Spinal cord (tissue), 10 donors: ENCODE results near the gene L2HGDH. TPM values are rescaled to one million over a fixed set of nuclear protein-coding genes. Genes with fewer than 3 reads are reported as not detected.
"Not testable (repeated sequence)": the region's sequence is repeated elsewhere in the genome, so short reads cannot be mapped to it uniquely, and the experiment has no call there.

Source experiments
- DNase-seq, 6 donors: peaks; one replicate each; pipeline versions ENCODE4 v3.0.0 to v3.0.0-alpha.2; 2013 to 2015; ENCODE audit warnings: low spot score in 6 of 6, low read depth in 4 of 6
- H3K27ac ChIP-seq: one replicate; pipeline ENCODE4 v1.5.1; 2013; ENCODE audit warnings: low read depth, low read length, control low read depth
- H3K27me3 ChIP-seq: one replicate; pipeline ENCODE4 v1.6.1; 2013; ENCODE audit warnings: low read length; ENCODE audit not compliant: control insufficient read depth, insufficient read depth
- H3K36me3 ChIP-seq: one replicate; pipeline ENCODE4 v1.6.1; 2013; ENCODE audit warnings: low read length; ENCODE audit not compliant: control insufficient read depth, insufficient read depth
- H3K4me1 ChIP-seq: one replicate; pipeline ENCODE4 v1.6.1; 2013; ENCODE audit warnings: low read length; ENCODE audit not compliant: control insufficient read depth, insufficient read depth
- H3K4me3 ChIP-seq: one replicate; pipeline ENCODE4 v1.5.1; 2013; ENCODE audit warnings: low read depth, low read length, control low read depth
- H3K9me3 ChIP-seq: one replicate; pipeline ENCODE4 v1.6.1; 2013; ENCODE audit warnings: low read length; ENCODE audit not compliant: control insufficient read depth, insufficient read depth
- WGBS: methylation state at CpG from one replicate; pipeline ENCODE4 v1.1.5; 2013; ENCODE audit warnings: missing lambda C conversion rate; ENCODE audit not compliant: insufficient coverage; 5-methylcytosine and 5-hydroxymethylcytosine counted together
- polyA plus RNA-seq, 2 donors: library from polyadenylated mRNA; unstranded; fragments of 120-200 nt; gene quantifications; one replicate each; pipeline ENCODE4 v1.2.1, GENCODE V29; 2013; ENCODE audit not compliant: insufficient read length in 2 of 2
- total RNA-seq, 2 donors: library from RNA; depleted of rRNA in 1 of 2; stranded (reverse); fragments of 120-200 nt in 1 of 2; fragments of >200 nt in 1 of 2; gene quantifications; one replicate each; pipeline versions ENCODE4 v1.2.3 to v1.2.4, GENCODE V29; 2013 to 2014
- donor health status: healthy.

L2HGDH gene
- total and polyA plus RNA-seq, 4 donors = 7.9 to 11.8 (median 8.0) TPM

GRCh38 chr14:50331596-50331995, 19.6 kb upstream of the L2HGDH start:
- Histone ChIP-seq H3K36me3 (peaks cover 5% of the 10 kb centered on the region), H3K4me3 (no peak overlapping the region), H3K4me1 (peaks cover 17% of the 10 kb centered on the region), H3K9me3 (no peaks in the 10 kb centered on the region), H3K27me3 (no peaks in the 10 kb centered on the region), H3K27ac (no peak overlapping the region)
- no peak for DNase-seq

- WGBS = 14% methylated on average over 5 of the region's 9 CpGs
- Histone ChIP-seq H3K4me3 (peak overlapping the region; percentile 24), H3K9me3 (no peaks in the 10 kb centered on the region), H3K27ac (peak overlapping the region; percentile 78), H3K27me3 (no peaks in the 10 kb centered on the region), H3K4me1 (no peaks in the 10 kb centered on the region), H3K36me3 (peaks cover 12% of the 10 kb centered on the region)
- DNase-seq = peak in 4 of 6 donors; percentile 59 to 94 (median 81)
Observed at GRCh38 chr14:50321009-50321660, 9.1 kb upstream of the L2HGDH start.

GRCh38 chr14:50320283-50320682, 8.3 kb upstream of the L2HGDH start:
- H3K4me3 ChIP-seq = no peak overlapping the region
- no peak for DNase-seq
- no peaks in the 10 kb centered on the region for H3K27me3 ChIP-seq
- no peaks in the 10 kb centered on the region for H3K4me1 ChIP-seq
- 86% methylated on average over 8 of the region's 8 CpGs for WGBS
- no peaks in the 10 kb centered on the region for H3K9me3 ChIP-seq
- H3K36me3 ChIP-seq = peaks cover 12% of the 10 kb centered on the region
- H3K27ac ChIP-seq = no peak overlapping the region

DNA sequence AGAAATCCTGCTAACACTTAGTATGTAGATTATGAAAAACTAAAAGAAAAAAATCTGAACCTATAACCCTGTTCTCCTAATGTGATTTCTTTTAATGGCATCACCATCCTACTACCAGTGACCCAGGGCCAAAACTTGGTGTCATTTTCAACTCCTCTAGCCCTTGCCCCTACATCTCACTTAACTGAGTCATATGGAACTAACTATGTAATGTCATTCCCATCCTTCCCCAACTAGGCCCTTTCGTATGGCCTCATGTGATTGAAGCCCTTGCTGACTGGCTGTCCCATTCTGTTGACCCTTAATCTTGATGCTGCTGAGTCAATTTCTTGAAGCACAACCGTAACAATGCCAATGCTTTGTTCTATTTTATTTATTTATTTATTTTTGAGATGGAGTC, 7.7 kb upstream of the L2HGDH start:
- no peak overlapping the region for H3K4me3 ChIP-seq
- H3K27me3 ChIP-seq = no peaks in the 10 kb centered on the region
- no peaks in the 10 kb centered on the region for H3K9me3 ChIP-seq
- no peak for DNase-seq
- H3K36me3 ChIP-seq = peaks cover 12% of the 10 kb centered on the region
- WGBS = 100% methylated on average over 1 of the region's 2 CpGs
- no peaks in the 10 kb centered on the region for H3K4me1 ChIP-seq
- no peak overlapping the region for H3K27ac ChIP-seq

DNA sequence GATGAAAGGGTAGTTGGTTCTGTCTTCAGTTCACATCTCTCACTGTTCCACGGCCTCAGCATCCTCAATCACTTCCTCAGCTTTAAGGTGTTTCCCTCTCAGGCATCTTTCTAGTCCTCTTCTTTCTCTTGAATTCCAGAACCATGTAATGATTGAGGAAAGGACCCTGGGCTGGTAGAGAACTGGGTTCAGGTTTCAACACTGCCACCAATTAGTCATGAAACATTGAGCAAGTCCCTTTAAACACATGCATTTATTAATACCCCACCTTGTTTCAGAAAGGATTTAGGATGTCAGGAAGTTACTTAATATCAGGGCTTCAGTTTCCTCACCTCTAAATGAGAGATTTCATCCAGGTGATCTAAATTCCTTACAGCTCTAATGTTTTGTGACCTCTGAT, 7.3 kb upstream of the L2HGDH start:
- WGBS = no CpG with 5 or more reads among the region's 1 CpG
- Histone ChIP-seq H3K9me3 (no peaks in the 10 kb centered on the region), H3K36me3 (peaks cover 10% of the 10 kb centered on the region), H3K27ac (no peak overlapping the region), H3K27me3 (no peaks in the 10 kb centered on the region), H3K4me1 (no peaks in the 10 kb centered on the region), H3K4me3 (no peak overlapping the region)
- DNase-seq = no peak

DNA sequence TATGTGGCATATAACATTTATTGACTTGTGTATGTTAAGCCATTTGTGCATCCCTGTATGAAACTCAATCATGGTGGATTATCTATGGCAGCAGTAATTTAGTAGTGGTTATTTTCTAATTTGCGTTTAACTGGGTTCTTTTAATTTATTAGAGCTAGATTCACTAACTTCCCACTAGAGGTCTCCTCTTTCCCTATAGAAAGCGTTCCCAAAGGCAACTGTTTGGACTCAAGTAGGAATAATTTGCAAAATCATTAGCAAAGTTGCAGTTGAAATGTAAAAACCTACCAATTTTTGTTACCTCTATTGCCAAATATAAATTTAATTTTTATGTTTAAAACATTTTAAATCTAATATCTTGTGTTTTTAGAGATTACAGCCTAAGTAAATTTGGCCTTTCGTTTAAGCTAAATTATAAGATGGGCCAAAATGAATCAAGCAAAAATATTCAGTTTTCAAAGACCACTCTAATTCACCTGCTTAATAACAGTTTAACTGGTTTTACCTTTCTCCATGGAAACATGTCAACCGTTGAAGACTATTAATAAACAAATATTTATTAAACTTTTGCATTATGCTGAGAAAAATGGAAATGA, 6.1 kb upstream of the L2HGDH start:
- Histone ChIP-seq H3K9me3 (no peaks in the 10 kb centered on the region), H3K4me3 (no peak overlapping the region), H3K36me3 (peaks cover 6% of the 10 kb centered on the region), H3K27ac (no peak overlapping the region), H3K4me1 (no peaks in the 10 kb centered on the region), H3K27me3 (no peaks in the 10 kb centered on the region)
- WGBS = no CpG with 5 or more reads among the region's 4 CpGs
- peak in 2 of 6 donors; percentile 65 to 79 for DNase-seq

- not testable (repeated sequence) for H3K27ac ChIP-seq, H3K9me3 ChIP-seq, H3K4me1 ChIP-seq, H3K4me3 ChIP-seq, H3K27me3 ChIP-seq, H3K36me3 ChIP-seq, DNase-seq
- 100% methylated on average over 1 of the region's 3 CpGs for WGBS
Observed at GRCh38 chr14:50314098-50314497, 2.1 kb upstream of the L2HGDH start.

- Histone ChIP-seq H3K27ac (peak overlapping the region; percentile 97), H3K4me3 (peak overlapping the region; percentile 92), H3K27me3 (no peaks in the 10 kb centered on the region), H3K9me3 (no peaks in the 10 kb centered on the region), H3K36me3 (peaks cover 8% of the 10 kb centered on the region), H3K4me1 (peaks cover 10% of the 10 kb centered on the region)
- peak in 1 of 6 donors; percentile 33 for DNase-seq
- WGBS = under 1% methylated on average over 17 of the region's 18 CpGs
Observed at GRCh38 chr14:50312734-50313054, 665 bp upstream of the L2HGDH start.

DNA sequence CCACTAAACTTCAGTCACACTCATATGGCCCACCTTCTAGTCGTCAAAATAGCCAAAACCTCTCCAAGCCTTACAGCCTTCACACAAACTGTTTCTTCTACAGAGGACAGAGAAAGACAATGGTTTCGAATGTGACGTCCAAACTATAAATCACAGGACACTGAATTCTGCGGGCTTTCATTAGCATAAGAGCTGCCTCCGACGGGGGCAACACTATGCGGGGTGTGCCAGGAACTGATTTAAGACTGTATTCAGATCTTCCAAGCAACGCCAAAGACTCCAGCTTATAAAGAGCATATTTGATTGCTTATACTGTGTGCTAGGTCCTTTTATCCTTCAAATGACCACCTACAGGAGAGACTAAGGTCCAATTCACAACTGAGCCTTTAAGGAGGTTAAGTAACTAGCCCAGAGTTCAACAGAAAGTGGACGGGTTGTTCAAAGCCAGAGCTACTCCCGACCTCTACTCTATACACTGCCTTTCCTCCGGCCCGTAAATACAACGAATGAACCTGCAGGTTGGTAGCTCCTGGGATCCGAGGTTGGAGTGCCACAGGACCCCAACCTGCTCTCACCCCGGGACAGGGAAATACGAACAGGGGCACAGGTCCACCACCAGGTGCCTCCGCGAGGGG, 575 bp downstream of the L2HGDH start:
- peaks cover 10% of the 10 kb centered on the region for H3K4me1 ChIP-seq
- peaks cover 8% of the 10 kb centered on the region for H3K36me3 ChIP-seq
- H3K27ac ChIP-seq = peak overlapping the region; percentile 97
- H3K27me3 ChIP-seq = no peaks in the 10 kb centered on the region
- under 1% methylated on average over 17 of the region's 18 CpGs for WGBS
- peak in 1 of 6 donors; percentile 28 for DNase-seq
- H3K4me3 ChIP-seq = peak overlapping the region; percentile 92
- no peaks in the 10 kb centered on the region for H3K9me3 ChIP-seq

- Histone ChIP-seq H3K27ac (no peak overlapping the region), H3K27me3 (no peaks in the 10 kb centered on the region), H3K9me3 (no peaks in the 10 kb centered on the region), H3K4me3 (no peak overlapping the region), H3K36me3 (peaks cover 8% of the 10 kb centered on the region), H3K4me1 (peaks cover 10% of the 10 kb centered on the region)
- WGBS = 100% methylated on average over 4 of the region's 4 CpGs
- DNase-seq = no peak
Observed at GRCh38 chr14:50310445-50310844, 1.6 kb downstream of the L2HGDH start.
